Sciatic nerve (tissue), 2 donors: ENCODE results near the gene SENP7. TPM values are rescaled to one million over a fixed set of nuclear protein-coding genes. Genes with fewer than 3 reads are reported as not detected.
"Not testable (repeated sequence)": the region's sequence is repeated elsewhere in the genome, so short reads cannot be mapped to it uniquely, and the experiment has no call there.

Experiments used
- ATAC-seq: fragments of 200-7000 bp; cut with Tn5 transposase; one replicate; pipeline ENCODE4 v1.9.1; 2020; ENCODE audit warnings: mild to moderate bottlenecking, moderate library complexity
- DNase-seq: peaks from one replicate; pipeline ENCODE4 v3.0.0-alpha.2; 2020; ENCODE audit warnings: low spot score
- intact Hi-C: fragments of 100-400 bp; cut with DNase I; formaldehyde crosslinking; loops from one replicate; pipeline ENCODE4 v1.14.2; 2022
- total RNA-seq: library from RNA; stranded (reverse); fragmentation: NEBNext Ultra II Directional; extraction: Animal tissue kit (Norgen Biotek cat#: 25700); gene quantifications from one replicate; pipeline ENCODE4 v1.2.1, GENCODE V29; 2021
- donor health status: DM: no; HTN: no; CAD: no.
- donor health status: DM: no; HTN: no; CAD: no.

SENP7 gene, protein sequence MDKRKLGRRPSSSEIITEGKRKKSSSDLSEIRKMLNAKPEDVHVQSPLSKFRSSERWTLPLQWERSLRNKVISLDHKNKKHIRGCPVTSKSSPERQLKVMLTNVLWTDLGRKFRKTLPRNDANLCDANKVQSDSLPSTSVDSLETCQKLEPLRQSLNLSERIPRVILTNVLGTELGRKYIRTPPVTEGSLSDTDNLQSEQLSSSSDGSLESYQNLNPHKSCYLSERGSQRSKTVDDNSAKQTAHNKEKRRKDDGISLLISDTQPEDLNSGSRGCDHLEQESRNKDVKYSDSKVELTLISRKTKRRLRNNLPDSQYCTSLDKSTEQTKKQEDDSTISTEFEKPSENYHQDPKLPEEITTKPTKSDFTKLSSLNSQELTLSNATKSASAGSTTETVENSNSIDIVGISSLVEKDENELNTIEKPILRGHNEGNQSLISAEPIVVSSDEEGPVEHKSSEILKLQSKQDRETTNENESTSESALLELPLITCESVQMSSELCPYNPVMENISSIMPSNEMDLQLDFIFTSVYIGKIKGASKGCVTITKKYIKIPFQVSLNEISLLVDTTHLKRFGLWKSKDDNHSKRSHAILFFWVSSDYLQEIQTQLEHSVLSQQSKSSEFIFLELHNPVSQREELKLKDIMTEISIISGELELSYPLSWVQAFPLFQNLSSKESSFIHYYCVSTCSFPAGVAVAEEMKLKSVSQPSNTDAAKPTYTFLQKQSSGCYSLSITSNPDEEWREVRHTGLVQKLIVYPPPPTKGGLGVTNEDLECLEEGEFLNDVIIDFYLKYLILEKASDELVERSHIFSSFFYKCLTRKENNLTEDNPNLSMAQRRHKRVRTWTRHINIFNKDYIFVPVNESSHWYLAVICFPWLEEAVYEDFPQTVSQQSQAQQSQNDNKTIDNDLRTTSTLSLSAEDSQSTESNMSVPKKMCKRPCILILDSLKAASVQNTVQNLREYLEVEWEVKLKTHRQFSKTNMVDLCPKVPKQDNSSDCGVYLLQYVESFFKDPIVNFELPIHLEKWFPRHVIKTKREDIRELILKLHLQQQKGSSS
- 38.2 TPM for total RNA-seq

DNA sequence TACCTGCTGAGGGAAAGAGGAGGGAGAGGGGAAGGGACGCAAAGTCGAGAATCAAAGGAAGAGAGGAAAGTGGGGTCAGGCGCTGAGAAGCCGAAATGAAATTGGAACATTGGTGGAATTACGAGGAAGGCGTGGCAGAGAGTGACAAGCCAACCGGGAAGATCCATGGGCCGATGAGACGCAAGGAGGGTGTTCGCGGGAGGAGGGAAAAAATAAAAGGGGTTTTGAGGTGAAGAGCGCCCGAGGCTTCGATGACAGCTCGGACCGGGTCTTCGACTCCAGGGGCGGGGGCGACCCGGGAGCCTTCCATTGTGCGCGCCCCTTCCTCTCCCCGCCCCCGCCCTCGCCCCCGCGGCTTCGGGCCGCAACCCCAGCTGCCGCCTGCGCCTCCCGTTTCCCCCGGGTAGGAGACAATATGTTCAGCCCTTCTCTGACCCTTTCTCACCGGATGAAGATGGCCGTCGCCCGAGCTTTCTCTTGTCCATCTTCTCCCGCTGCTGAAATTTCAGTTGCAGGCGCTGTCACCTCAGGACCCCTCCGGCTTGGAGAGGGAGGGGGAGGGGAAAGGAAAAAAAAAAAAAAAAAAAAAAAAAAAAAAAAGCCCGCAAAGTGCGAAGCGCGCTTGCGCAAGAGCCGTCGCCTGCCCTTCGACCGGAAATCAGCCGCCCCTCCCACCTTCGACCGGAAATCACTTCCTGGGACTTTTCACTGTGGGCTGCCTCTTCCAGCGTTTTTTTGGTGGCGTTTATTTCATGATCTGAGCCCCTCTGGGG is at the start of gene SENP7:
SENP7 (minus strand) TSS at position 567 of the 773 bp plus-strand sequence; CDS start at position 485, 82 bp downstream.
- intact Hi-C loops = no loop called here
- DNase-seq (peak; percentile 92), ATAC-seq (peak; percentile 92)

DNA sequence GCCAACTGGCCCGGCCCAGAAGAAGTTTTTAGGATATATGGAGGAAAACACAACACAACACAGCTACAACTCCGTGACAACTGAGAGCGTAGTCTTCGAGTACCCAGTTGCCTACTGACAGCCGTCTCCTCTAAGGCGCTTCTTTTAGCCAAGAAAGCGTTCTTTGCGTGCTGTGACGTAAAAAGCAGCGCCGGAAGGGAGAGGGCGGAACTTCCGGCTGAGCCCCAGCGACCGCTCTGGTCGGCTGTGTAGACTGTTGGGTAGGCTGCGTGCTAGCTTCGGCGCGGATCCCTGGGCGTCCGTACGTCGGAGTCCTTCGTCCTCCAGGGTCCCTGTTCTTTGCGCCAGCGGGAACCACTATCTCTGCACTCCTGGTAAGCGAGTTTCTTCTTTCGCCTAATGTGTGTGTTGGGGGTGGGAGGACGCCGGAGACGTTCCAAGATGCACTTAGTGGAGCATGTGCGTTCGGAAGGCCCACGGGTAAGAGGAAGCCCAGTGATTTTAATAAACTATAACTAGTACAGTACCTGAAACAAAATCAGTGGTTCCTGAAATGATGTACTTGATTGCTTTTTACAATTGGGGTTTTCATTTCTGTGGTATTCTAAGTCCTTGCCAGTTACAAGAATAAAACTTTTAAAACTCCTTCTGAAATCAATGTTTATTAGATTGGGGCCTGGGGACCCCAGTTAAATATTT is 48.8 kb upstream of the SENP7 start, which contains the start of gene TRMT10C:
TRMT10C (plus strand) TSS at position 239 of the 699 bp plus-strand sequence. CDS start 2,914 bp downstream, outside the sequence.
- intact Hi-C loops = no loop called here
- peak; percentile 99 for ATAC-seq
- DNase-seq = peak; percentile 94

DNA sequence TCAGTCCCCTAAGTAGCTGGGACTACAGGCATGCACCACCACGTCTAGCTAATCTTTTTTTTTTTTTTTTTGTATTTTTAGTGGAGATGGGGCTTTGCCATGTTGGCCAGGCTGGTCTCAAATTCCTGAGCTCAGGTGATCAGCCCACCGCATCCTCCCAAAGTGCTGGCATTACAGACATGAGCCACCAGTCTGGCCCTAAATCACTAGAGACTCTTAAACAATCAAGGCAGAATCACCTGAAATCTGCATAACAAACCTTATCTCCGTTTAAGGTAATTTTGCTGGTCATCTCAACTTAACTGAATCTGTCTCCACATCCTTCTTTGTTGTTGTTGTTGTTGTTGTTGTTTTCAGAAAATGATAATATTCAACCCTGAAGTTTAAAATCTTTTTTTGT is 43.1 kb upstream of the SENP7 start:
- DNase-seq (no peak), ATAC-seq (no peak)
- intact Hi-C loops = no loop called here

DNA sequence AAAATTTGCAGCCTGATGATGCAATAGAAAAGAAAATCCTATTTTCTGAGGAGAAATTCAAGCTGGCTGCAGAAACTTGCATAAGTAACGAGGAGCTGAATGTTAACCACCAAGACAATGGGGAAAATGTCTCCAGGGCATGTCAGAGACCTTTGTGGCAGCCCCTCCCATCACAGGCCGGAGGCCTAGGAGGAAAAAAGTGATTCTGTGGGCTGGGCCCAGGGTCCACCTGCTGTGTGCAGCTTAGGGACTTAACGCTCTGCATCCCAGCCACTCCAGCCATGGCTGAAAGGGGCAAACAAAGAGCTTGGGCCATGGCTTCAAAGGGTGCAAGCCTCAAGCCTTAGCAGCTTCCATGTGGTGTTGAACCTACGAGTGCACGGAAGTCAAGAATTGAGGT is 40.4 kb upstream of the SENP7 start:
- ATAC-seq, intact Hi-C loops, DNase-seq: not testable (repeated sequence)

DNA sequence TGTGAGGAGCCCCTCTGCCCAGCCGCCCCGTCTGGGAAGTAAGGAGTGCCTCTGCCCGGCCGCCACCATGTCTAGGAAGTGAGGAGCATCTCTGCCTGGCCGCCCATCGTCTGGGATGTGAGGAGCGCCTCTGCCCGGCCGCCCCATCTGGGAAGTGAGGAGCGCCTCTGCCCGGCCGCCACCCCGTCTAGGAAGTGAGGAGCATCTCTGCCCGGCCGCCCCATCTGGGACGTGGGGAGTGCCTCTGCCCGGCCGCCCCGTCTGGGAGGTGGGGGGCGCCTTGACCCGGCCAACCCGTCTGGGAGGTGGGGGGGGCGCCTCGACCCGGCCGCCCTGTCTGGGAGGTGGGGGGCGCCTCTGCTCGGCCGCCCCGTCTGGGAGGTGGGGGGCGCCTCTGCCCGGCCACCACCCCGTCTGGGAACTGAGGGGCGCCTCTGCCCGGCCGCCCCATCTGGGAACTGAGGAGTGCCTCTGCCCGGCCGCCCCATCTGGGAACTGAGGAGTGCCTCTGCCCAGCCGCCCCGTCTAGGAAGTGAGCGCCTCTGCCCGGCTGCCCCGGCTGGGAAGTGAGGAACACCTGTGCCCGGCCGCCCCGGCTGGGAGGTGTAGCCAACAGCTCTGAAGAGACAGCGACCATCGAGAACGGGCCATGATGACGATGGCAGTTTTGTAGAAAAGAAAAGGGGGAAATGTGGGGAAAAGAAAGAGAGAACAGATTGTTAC is 38.5 kb upstream of the SENP7 start:
- intact Hi-C loops, DNase-seq, ATAC-seq: not testable (repeated sequence)

DNA sequence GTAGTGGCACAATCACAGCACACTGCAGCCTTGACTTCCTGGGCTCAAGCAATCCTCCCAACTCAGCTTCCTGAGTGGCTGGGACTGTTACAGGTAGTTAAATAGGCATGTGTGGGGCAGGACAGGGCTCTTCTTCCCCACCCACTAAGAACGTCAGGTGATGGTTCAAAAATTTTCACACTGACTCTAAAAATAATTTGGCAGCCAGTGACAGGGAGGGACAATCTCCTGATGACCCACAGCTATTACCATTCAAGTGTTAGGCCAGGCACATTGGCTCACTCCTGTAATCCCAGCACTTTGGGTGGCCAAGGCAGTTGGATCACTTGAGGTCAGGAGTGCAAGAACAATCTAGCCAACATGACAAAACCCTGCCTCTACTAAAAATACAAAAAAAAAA is 36.5 kb upstream of the SENP7 start:
- DNase-seq (no peak), ATAC-seq (no peak)
- intact Hi-C loops = no loop called here

DNA sequence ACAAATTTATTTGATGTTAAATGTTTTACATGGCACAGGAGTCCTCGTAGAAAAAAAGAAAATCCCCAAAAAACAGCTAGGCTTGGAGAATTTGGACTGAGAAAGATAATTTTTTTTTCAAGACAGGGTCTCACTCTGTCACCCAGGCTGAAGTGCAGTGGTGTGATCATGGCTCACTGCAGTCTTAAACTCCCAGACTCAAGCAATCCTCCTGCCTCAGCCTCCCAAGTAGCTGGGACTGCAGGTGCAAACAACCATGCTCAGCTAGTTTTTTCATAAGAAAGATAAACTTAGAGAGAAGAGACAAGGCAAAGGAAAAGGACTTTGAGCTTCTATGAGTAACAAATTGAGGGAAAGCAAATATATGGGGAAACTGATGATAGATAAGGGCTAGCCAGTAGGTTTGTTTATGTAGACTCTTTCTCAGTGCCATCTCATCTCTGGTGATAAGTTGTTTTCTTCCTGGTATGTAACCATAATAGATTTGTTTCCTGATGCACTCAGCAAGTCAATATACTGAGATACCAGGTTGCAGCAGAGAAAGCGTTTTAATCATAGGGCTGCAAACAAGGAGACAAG is 35.6 kb upstream of the SENP7 start:
- intact Hi-C loops = no loop called here
- no peak for ATAC-seq
- DNase-seq = no peak

DNA sequence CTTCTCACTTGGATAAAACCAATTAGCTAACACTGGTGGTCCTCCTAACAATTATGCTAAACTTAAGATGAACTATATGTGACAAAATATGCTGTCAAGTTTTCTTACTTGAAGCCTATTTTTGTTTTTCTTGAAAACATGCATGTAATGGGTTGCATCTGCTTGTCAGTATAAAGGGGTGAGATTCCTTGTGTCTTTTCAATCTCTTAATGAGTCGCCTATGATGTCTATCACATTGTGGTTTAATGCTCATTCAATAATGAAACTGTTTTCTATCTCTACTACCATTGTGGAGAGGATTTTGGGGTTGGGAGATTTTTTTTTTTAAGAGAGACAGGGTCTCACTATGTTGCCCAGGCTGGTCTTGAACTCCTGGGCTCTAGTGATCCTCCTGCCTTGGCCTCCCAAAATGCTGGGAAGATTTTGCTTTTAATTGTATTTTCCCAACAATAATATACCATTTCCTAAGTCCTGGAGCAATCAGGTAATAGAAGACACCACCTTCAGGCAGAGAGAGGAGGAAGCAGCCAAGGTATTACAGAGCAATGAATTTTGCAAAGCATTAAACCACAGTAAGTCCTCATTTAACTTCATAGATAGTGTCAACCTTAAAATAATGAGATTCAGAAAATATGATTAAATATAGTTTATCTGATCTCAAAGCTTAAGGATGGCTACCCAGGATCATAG is 31.3 kb upstream of the SENP7 start:
- ATAC-seq (no peak), DNase-seq (no peak)
- intact Hi-C loops = no loop called here

DNA sequence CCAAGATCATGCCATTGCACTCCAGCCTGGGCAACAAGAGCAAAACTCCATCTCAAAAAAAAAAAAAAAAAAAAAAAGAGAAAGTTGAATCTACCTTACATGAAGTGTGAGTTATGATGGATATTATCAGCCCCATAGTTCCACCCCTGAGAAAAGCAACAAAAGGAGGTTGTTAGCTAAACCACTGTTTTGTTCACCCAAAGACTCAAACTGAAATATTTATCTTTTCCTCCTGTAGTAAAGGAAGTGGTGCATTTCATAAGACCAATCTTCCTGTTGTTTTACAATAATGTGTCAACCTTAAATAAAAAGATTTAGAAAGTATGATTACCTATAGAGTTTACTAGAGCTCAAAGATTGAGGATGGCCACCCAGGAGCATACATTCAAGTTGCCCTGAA is 29.9 kb upstream of the SENP7 start:
- DNase-seq = no peak
- intact Hi-C loops = no loop called here
- no peak for ATAC-seq

DNA sequence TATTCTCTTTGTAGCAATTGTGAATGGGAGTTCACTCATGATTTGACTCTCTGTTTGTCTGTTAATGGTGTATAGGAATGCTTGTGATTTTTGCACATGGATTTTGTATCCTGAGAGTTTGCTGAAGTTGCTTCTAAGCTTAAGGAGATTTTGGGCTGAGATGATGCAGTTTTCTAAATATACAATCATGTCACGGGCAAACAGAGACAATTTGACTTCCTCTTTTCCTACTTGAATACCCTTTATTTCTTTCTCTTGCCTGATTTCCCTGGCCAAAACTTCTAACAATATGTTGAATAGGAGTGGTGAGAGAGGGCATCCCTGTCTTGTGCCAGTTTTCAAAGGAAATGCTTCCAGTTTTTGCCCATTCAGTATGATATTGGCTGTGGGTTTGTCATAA is 23.9 kb upstream of the SENP7 start:
- ATAC-seq, intact Hi-C loops, DNase-seq: not testable (repeated sequence)

DNA sequence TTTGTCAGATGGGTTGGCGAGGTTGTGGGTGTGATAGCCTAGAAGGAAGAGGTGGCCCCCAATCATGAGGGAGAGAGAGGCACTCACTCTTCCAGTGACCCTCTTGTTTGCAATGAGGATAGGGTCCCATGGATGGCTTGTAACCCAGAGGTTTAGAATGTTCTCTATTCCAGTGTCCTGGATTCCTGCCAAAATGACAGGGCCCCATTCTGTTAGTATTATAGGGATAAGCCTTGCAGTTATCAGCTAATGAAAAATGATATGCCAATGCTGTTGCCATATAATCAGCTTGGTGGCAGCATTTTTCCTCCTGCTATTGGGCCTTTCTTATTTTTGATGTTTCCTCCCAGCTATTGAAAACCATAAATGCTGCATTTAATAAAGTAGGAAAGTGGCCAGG is 23.3 kb upstream of the SENP7 start:
- intact Hi-C loops = no loop called here
- no peak for DNase-seq
- no peak for ATAC-seq

DNA sequence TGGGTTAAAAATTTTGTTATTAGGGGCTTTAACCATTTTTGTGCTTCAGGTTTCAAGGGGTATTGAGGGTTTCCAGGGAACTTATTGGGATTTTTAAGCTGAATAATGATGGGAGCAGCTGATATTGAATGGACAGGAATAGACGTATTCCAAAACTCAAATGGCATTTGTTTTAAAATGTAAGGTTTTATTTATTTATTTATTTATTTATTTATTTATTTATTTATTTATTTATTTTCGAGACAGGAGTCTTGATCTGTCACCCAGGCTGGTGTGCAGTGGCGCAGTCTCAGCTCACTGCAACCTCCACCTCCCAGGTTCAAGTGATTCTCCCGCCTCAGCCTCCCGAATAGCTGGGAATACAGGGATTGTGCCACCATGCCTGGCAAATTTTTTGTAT is 22.2 kb upstream of the SENP7 start:
- intact Hi-C loops = no loop called here
- DNase-seq = no peak
- no peak for ATAC-seq

DNA sequence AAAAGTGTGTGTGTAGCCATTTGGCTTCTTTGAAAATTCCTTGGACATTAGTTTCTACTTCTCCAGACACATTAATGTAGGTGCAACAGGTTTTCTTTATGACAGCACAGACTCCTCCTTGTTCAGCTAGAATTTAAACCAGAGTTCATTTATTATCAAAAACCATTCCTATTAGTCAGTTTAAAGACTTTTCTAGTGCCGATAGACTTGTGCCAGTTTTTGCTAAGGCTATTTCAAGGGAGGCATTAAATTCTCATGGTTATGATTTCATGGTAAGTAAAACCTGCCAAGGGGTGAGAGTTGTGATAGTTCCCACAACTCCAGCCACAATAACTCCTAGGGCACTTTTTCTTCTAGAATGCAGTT is 20.6 kb upstream of the SENP7 start:
- DNase-seq (no peak), ATAC-seq (no peak)
- intact Hi-C loops = no loop called here

DNA sequence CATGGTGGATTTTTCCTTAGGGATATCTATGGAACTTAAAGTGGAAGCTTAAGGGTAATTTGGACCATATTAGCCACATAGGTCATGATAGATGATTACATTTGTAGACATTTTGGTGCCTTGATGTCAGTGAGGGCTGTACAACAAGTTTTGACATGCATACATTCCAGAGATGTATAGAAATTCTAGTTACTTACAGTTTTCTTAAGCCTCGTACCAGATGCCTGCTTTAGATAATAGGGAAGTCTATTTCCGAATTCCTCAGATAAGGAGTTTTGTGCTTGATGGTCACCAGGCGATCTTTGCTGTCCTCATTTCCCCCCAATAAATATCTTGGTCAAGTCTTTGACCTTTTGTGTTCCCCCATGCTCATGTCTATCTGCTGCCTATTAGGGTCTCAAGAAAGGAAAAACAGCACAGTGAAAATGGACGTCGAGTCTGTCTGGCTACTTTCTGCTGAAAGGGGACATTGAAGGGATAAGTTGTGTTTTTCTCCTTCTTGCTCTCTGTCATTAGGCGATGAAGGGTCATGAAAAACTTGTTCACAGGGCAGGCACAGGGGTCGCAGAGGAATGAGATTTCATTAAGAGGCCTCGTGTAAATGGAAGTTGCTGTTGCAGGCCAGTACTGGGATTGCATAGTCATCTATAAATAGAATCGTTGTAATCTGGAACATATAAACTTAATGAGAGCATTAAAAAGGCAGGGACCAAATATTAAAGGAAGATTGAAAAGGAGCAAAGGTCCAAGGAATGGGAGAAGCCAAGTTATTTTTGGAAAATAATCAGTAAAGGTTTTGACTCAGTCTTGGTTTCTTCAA is 20.0 kb upstream of the SENP7 start:
- intact Hi-C loops = no loop called here
- ATAC-seq (no peak), DNase-seq (no peak)

DNA sequence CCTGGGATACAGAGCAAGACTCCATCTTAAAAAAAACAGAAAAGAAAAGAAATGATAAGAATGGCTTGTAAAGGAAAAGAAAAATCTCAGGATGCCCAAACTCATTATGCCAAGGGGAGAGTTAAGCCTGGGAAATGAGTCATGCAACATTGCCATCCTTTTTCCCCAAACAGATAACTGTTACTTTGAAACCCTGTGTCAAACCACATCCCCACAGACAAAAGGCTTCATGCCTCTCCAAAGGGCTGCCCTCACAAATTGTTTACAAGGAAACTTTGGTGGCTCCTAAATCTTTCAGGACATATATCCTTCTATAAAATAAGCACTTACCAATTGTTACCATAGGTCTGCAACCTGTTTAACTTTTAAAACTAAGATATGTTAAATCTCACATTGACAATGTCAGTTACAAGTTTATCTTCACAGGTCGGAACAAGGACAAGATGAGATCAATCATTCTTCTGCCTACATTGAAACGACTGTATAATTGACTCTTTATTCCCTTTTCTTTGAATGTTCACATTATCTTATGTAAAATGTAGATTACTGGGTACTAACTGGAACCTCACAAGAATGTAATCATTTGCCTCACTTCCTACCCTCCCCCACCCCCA is 18.6 kb upstream of the SENP7 start:
- no peak for ATAC-seq
- DNase-seq = no peak
- intact Hi-C loops = no loop called here

DNA sequence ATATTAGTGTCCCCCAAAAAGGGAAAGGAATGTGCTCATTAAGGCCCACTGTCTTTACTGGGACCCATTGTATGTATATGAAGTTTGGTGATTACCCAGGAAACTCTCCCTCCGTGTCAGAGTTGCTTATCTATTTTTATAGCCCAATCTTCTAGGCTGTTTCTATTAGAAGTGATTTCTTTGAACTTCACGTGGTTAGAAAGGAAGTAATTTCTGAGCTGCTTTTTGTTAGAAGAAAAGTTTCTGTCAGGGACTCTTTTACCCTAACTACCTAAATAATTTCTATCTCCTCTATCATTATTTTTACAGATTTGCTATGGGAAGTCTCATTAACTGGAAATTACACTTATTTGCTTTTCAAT is 17.7 kb upstream of the SENP7 start:
- ATAC-seq = no peak
- intact Hi-C loops = no loop called here
- DNase-seq = no peak
